Measurements from ENCODE around the gene NOXRED1.
"Not testable (repeated sequence)": the region's sequence is repeated elsewhere in the genome, so short reads cannot be mapped to it uniquely, and the experiment has no call there.

NOXRED1 gene, protein sequence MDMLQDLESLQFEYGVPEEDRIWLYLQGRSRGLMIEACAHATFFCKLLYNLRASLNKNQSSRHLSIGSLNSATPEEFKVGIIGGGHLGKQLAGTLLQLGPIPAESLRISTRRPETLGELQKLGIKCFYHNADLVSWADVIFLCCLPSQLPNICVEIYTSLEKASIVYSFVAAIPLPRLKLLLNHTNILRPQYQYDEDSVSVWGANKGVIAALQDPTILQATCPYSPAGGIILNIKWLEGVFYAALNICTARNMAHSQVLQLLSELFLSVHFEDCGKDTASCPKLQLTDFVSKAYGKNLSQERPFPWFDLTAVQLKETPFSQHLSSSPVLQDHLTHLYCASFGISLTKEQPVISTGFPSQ

DNA sequence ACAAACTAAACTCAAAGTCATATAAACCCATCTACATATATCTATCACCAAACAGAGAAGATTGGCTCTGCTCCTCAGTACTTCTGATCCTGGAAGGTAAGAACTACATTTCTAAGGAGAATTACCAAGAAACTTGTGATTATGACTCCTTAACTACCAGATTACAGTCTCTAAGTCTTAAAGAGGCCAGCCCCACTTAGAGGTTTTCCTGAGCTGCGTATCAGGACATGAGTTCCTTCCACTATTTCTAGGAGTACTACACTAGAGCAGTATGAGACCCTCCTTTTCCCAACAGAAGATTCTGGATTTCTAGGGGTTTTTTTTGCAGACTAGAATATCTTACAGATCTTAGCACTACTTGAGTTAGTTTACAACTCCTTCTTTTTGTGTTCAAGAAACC lies at the start of gene NOXRED1:
TSS of gene NOXRED1 (minus strand) at position 101 of the 400 bp plus-strand sequence. CDS start 634 bp downstream, outside the sequence.
- DNase-seq (ENCODE audit: low read depth, low spot score): no peak

DNA sequence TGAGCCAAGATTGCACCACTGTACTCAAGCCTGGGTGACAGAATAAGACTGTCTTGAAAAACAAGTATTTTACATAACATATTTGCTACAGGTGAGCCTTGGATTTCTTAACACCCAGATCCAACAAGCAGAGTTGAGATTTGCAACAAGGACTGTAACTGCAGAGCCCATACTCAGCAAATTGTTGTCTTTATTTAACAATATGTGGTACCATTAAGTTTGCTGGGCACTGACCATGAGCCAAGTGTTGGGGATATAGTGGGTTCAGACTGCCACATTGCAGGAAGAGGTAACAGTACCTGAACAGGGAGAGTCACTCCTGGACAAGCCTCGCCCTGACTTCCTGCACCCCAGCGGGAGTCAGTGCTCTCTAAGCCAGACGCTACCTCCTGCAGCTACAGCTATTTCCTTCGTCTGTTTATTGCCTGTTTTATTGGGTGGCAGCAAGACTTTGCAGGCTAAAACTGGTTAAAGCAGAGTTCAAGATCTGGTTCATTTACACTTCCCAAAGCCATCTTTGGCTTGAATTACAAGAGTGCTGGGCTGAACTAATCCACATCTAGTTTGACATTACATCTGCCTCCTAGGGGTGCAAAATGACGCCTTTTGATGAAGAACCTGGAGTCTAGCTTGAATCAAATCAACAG lies 47.0 kb upstream of the NOXRED1 start:
- peak; percentile 34 for DNase-seq (ENCODE audit: low read depth, low spot score)

DNA sequence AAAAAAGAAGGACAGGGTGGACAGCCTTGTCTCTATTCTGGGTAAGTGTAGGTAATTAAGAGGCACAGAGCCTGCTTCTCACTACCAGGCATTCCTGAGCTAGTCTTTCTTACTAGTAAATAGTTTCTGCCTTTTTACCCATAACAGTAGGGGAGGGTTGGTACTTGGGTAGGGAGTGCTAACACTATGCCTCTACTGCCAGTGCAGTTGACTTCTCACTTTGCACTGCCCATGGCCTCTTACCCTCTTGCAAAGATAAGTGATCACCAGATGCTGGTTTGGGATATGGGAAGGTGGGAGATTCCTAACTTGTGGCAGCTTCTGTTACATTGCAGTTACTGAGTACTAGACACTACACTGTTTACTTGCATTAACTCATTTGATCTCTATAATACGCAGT lies 46.2 kb upstream of the NOXRED1 start:
- no peak for DNase-seq (ENCODE audit: low read depth, low spot score)

DNA sequence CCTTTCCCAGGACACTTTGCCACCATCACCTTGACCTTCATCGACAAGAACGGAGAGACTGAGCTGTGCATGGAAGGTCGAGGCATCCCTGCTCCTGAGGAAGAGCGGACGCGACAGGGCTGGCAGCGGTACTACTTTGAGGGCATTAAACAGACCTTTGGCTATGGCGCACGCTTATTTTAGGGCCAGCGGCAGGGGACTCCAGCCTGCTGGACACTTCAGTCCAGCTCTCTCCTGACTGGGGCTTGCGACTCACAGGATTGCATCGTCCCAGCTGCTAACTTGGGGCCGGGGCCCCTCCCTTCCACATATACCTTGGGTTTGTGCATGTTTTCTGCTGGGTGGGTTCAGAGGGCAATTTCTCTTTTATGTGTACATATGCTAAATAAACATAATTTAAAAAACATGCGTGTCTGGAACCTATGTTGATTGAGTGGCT lies 45.8 kb upstream of the NOXRED1 start:
- DNase-seq (ENCODE audit: low read depth, low spot score): no peak

DNA sequence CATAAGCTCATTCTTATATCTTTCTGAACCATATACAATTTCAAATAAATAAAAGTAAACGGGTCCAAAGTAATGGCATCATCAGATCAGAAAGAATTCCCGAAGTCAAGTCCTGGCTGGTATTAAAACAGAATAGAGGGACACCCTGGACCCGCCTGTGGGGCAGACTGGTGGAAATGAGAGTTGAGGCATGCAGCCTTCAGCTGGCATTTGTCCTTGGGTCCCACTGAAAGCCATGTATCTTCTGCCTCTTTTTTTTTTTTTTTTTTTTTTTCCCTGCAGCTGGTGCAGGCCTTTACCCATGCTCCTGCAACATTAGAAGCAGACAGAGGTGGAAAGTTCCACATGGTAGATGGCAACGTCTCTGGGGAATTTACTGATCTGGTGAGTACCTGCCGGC lies 44.5 kb upstream of the NOXRED1 start:
- no peak for DNase-seq (ENCODE audit: low read depth, low spot score)

DNA sequence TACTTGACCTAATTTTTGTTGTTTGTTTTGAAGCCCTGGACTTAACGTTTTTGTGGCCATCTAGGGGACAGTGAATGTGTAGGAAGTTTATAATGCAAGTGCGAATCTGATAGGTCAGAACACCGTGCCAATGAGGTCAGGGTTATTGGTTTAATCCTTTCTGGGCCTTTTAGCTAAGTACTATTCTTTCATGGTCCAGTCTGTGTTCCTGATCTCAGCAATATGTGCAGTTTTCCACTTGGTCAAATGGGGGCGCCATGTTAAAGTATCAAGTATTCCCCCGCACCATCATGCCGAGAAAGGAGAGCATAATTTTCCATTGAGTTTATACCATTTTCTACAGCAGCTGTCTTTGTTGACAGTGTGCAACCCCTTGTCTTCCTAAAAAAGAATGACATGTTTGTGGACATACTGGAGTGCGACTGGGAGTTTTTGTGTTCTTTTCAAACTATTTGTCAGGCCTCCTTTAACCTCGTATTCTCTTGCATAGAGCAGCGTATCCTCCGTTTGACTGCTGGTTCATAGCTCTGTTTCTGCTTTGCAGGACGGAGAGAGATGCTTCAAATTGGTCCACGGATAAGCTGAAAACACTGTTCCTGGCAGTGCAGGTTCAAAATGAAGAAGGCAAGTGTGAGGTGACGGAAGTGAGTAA lies 35.9 kb upstream of the NOXRED1 start:
- DNase-seq (ENCODE audit: low read depth, low spot score): peak; percentile 63

DNA sequence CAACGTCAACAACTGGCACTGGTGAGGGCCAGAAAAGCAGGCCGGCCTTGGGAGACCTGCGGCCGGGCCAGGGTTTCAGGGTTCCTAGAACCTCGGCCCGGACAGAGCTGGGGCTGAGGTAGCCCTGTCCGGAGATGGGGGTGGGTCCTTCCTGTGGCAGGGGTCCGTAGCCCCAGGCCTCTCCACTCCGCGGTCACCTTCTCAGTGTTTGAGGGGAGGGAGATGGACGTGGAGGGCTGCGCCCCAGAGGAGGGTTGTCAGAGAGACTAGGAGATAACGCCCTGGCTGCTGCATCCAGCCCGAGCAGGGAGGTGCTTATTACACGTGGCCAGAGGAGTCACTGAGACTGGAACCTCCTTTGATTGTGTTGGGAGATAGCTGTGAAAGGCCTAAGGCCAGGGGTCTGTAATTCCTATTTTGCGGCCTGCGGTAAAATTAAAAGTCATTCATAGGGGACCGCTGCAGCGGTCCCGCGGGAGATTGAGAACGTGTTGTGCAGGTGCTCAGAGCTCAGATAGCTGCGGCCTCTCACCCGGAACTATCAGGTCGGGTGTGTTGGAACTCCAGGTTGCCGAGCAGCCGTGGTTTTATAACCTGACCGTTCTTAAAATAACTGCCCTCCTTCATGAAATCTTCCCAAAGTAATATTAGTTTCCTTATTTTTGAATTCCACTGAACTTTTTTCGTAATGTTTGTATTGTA lies 35.1 kb upstream of the NOXRED1 start:
- DNase-seq (ENCODE audit: low read depth, low spot score): peak; percentile 71

DNA sequence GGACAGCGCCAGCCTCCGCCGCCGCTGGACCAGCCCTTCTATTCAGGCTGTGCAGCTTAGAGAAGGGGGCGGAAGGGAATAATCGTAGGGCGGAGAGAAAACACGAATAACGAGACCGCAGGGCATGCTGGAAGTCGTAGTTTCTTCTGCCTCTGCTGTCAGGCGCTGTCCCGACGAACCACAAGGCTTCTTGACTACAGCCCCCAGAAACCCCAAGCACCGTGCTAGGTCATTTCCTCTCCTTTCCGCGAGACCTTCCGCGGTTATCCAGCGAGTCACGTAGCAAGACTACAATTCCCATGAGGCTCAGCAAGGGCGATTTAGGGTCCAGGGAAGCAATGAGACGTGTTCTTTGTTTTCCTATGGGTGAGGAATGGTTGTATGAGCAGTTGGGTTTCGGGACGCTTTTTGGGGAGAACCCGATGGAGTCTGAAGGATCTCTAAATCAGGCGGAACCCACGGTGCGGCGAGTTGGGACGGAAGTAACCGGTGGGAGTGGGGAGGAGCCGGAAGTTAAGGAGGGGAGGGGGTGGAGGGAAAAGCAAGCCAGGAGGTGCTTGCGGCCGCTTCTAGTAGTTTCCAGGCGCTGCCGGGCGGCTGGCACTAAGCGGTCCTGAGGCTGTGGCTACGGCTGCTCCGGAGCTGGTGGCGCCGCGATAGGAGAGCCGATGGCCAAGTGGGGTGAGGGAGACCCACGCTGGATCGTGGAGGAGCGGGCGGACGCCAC lies 34.4 kb upstream of the NOXRED1 start, which contains the start of the genes AHSA1 and VIPAS39:
TSS of gene AHSA1 (plus strand) at position 572 of the 727 bp plus-strand sequence. CDS start at position 669, 97 bp downstream.
TSS of gene VIPAS39 (minus strand) at position 80 of the 727 bp plus-strand sequence. CDS start 3,499 bp downstream, outside the sequence.
- peak; percentile 99 for DNase-seq (ENCODE audit: low read depth, low spot score)

DNA sequence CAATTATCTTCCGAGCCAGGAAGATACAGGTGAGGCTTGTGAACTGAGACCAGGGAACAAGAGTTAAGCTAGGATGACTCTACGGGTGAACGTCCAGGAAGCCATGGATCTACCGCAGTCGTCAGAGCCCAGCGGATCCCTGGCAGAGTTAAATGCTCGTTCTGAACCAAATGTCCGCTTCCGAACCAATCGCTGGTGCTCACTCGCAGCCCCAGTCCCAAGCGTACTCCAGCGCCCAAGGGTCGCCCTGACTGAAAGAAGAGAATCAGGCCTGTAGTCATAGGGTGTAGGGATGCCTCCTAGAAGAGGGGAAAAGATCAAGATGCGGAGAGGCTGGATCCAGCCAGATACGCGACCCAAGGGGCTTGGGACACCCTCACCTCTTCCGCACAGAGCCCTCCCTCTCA lies 33.8 kb upstream of the NOXRED1 start:
- DNase-seq (ENCODE audit: low read depth, low spot score): no peak

DNA sequence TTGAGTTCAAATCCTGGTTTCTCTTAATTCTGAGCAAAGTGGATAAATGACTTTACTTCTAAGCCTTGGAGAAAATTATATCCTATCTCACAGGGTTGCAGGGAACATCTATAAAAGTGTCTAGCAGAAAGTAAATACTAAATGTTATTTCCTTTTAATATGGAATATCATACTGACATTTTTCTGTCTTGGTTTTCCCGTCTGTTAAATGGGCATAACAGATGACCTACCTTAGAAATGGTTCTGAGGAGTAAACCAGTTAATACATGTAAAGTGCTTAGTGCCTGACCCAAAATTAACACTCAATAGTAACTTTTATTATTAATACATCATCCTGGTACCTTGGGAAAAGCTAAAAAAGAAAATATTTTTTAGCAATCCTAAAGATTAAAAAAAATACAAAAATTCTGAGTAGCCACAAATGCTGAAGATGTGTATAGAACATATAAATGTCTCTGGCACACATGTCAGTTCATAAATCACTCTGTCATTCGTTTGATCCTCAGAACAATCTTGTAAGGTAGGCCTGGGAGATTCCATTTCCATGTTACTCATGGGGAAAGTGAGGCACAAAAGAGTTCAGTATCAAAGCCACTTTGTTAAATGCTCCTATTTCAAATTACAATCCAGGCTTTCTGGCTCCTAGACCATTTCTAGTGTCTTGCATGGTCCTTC lies 32.8 kb upstream of the NOXRED1 start:
- no peak for DNase-seq (ENCODE audit: low read depth, low spot score)

DNA sequence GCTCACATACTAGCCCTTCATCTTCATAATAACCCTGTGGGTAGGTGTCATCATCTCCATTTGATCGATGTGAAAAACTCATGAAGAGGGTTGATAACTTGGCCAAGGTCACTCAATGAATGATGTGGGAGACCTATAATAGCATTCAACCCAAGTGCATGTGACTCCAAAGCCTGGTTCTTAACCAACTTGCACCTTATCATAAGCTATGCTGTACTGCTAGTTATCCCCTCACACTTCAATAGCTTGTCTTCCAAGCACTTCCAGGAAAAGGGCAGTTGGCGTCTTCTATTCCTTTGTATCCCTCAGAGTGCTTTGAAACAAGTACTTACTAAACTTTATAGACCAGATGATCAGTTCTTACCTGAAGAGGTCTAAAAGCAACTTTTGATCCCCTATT lies 18.9 kb upstream of the NOXRED1 start:
- DNase-seq (ENCODE audit: low read depth, low spot score): no peak

DNA sequence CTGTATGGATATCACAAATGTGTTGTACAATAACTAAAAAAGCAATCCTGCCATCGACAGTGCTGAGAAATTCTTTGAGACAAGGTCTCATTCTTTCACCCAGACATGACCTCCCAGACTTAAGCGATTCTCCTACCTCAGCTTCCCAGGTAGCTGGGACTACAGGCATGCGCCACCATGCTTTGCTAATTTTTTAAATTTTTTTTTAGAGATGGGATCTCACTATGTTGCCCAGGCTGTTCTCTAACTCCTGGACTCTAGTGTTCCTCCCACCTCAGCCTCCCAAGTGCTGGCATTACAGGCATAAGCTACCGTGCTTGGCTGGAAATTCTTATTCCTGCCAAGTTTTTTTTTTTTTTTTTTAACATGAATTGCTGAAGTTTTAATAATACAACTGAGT lies 16.5 kb upstream of the NOXRED1 start:
- DNase-seq (ENCODE audit: low read depth, low spot score): no peak

DNA sequence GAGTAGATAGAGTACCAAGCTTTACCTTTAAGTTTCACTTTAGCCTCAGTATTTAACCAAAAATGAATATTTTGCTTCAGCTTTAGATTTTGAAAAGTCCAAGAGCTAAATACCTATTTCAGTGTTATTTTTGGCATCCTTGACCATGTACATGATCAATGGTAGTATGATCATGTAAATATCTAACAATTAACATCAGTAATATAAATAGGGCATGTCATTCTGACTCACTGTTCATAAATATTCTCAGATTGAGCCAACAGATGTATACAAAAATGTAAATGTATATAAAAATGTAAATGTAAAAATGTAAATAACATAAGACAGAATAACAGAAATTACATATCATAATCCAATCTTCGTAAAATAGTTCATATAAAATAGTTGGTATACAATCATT lies 15.3 kb upstream of the NOXRED1 start:
- no peak for DNase-seq (ENCODE audit: low read depth, low spot score)

DNA sequence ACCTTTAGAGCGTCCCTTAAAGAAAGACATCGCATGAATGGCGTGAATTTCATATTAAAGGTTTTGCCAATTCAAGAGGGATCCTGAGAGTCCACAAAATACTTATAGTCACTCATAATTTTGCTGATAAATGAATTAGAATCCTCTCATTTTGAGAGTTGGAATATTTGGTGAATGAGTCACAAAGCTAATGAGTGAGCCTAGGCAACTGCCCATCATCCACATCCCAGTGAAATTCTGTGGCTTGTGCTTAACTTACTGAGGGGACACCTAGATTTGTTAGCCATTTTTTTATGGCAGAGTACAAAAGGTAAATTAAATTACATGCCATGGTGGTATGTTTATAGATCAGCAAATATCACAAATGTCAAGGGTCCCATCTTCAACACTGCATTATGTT lies 12.7 kb upstream of the NOXRED1 start:
- DNase-seq (ENCODE audit: low read depth, low spot score): no peak

DNA sequence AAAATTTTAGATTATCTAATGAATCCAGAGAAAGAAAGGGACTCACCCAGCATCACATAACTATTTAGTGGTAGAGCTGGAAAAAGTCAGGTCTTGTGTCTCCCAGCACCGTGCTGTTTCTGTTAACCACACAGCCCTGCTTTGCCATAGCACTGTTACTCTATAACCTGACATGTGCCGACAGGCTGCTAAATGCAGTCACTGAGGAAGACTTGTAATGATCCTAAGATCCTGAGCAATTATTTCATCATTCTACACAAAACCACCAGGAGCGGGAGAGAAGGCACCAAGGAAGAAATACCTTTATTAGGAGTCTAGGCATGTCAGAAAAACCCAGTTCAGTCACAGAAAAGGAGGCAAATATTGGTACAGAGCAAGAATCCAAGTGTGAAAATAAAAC lies 3.1 kb upstream of the NOXRED1 start:
- no peak for DNase-seq (ENCODE audit: low read depth, low spot score)

DNA sequence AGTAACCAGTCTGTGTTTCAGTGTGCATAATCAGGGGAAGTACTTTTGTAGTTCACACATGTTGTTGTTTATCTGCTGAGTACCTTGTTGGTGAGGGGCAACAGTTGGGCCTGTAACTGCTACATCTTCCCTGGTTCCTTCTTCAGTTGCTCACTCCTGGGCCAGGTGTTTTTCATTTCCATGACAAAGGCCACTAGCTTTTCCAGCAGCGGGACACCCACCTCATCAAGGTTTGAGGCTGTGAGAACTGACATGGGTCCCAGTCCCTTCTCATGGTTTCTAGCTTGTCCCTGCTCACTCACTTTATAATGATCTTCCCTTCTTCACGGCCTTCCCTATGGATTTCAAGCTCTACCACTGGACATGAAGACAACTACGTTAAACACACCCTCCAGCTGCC lies 1.5 kb upstream of the NOXRED1 start:
- DNase-seq (ENCODE audit: low read depth, low spot score): no peak

DNA sequence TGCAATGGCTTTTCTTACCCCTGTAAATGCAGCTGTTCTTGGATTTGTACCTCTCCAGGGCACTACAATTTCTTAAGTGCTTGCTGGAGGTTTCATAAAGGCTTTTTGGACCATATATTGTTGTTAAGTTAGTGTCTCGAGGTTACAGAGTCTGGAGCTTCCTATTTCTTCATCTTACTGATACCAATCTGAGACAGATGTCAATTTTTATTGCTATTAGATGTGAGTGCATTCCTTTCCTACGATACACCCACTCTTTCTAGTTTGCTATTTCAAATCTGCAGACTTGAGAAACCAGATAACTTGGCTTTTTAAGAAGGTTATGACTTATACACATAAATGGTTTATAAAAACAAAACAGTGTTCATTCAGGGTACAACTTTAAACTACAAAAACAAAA lies 2.1 kb downstream of the NOXRED1 start:
- DNase-seq (ENCODE audit: low read depth, low spot score): no peak

DNA sequence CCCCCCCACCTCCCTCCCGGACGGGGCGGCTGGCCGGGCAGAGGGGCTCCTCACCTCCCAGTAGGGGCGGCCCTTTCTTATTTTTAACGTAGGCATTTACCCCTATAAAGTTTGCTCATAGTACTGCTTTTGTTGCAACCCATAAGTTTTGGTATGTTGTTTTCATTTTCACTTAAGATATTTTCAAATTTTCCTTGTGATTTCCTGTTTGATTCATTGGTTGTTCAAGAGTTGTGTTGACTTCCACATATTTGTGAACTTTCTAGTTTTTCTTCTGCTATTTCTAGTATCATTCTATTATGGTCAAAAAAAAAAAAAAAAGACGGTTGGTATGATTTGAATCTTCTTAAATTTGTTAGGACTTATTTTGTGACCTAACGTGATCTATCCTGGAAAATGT lies 6.5 kb downstream of the NOXRED1 start:
- DNase-seq (ENCODE audit: low read depth, low spot score): no peak

DNA sequence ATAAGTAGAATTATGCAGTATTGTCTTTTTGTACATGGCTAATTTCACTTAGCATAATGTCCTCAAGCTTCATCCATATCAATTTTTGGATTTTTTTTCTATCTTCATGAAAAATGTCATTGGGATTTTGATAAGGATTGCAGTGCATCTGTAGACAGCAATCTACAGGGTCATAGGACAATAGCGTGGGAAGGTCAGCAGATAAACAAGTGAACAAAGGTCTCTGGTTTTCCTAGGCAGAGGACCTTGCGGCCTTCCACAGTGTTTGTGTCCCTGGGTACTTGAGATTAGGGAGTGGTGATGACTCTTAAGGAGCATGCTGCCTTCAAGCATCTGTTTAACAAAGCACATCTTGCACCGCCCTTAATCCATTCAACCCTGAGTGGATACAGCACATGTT lies 7.2 kb downstream of the NOXRED1 start:
- not testable (repeated sequence) for DNase-seq (ENCODE audit: low read depth, low spot score)

DNA sequence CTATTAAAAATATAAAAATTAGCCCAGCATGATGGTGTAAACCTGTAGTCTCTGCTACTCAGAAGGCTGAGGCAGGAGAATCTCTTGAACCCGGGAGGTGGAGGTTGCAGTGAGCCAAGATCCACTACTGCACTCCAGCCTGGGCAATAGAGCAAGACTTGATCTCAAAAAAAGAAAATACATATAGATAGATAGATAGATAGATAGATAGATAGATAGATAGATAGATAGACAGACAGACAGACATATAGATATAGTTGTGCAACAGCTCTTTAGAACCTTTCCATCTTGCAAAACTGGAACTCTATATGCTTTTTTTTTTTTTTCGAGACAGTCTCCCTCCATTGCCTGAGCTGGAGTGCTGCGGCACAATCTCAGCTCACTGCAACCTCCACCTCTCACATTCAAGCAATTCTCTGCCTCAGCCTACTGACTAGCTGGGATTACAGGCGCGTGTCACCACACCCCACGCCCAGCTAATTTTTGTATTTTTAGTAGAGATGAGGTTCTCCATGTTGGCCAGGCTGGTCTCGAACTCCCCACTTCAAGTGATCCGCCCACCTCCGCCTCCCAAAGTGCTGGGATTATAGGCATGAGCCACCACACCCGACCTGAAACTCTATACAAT lies 7.8 kb downstream of the NOXRED1 start:
- not testable (repeated sequence) for DNase-seq (ENCODE audit: low read depth, low spot score)

All from ELF-1 (cell line).